Stimulated activated naive CD8-positive, alpha-beta T cell treated with anti-CD3 and anti-CD28 coated beads, Interleukin-15, amount 100 ng/mL, for 72 hours (primary cell): ENCODE results near the gene C10orf143.

ENCODE experiments used
- ATAC-seq: fragments of 150-1000 bp; cut with Tn5 transposase; 2 replicates; pipeline ENCODE4 v1.10.0; 2021; ENCODE audit warnings: mild to moderate bottlenecking, moderate library complexity
- DNase-seq, 2 donors: peaks; one replicate each; pipeline ENCODE4 v3.0.0; 2021 to 2022
- H3K27ac Mint-ChIP-seq, 2 donors: one replicate each; pipeline ENCODE4 v1.8.0; 2022; ENCODE audit warnings: mild to moderate bottlenecking in 2 of 2, mixed read lengths in 2 of 2, moderate library complexity in 2 of 2
- H3K27me3 Mint-ChIP-seq: one replicate; pipeline ENCODE4 v1.8.0; 2022; ENCODE audit warnings: mixed read lengths
- H3K4me1 Mint-ChIP-seq: one replicate; pipeline ENCODE4 v1.8.0; 2022; ENCODE audit warnings: mild to moderate bottlenecking, mixed read lengths
- H3K4me3 Mint-ChIP-seq, 2 donors: one replicate each; pipeline ENCODE4 v1.8.0; 2022; ENCODE audit warnings: mild to moderate bottlenecking in 2 of 2, mixed read lengths in 2 of 2, moderate library complexity in 1 of 2
- H3K9me3 Mint-ChIP-seq, 2 donors: one replicate each; pipeline ENCODE4 v1.8.0; 2022; ENCODE audit warnings: mixed read lengths in 2 of 2

Gene C10orf143

GRCh38 chr10:130049244-130049643 is 61.4 kb downstream of the C10orf143 start:
- no peak for DNase-seq
- ATAC-seq = no peak
- H3K4me1 Mint-ChIP-seq = no peaks in the 10 kb centered on the region
- no peak overlapping the region for H3K27ac Mint-ChIP-seq
- H3K9me3 Mint-ChIP-seq = peaks cover 0 to 9% of the 10 kb centered on the region in 2 donors
- peaks cover 3% of the 10 kb centered on the region for H3K27me3 Mint-ChIP-seq
- H3K4me3 Mint-ChIP-seq = no peak overlapping the region

- Mint-ChIP-seq H3K27ac (no peak overlapping the region), H3K4me3 (no peak overlapping the region), H3K4me1 (no peaks in the 10 kb centered on the region), H3K9me3 (no peaks in the 10 kb centered on the region), H3K27me3 (peaks cover 14% of the 10 kb centered on the region)
- no peak for ATAC-seq
- no peak for DNase-seq
Observed at GRCh38 chr10:130048081-130048480, 62.5 kb downstream of the C10orf143 start.

GRCh38 chr10:130047336-130047735 is 63.3 kb downstream of the C10orf143 start:
- Mint-ChIP-seq H3K4me3 (no peak overlapping the region), H3K4me1 (no peaks in the 10 kb centered on the region), H3K27me3 (peaks cover 22% of the 10 kb centered on the region), H3K27ac (no peak overlapping the region), H3K9me3 (no peaks in the 10 kb centered on the region)
- DNase-seq (no peak), ATAC-seq (no peak)

- Mint-ChIP-seq H3K27me3 (peaks cover 24% of the 10 kb centered on the region), H3K4me1 (no peaks in the 10 kb centered on the region), H3K9me3 (no peaks in the 10 kb centered on the region), H3K4me3 (no peak overlapping the region), H3K27ac (no peak overlapping the region)
- no peak for DNase-seq
- no peak for ATAC-seq
Observed at GRCh38 chr10:130046591-130046990, 64.0 kb downstream of the C10orf143 start.

- no peaks in the 10 kb centered on the region for H3K9me3 Mint-ChIP-seq
- ATAC-seq = peak; percentile 66
Observed at GRCh38 chr10:130045801-130046321, 64.8 kb downstream of the C10orf143 start.

GRCh38 chr10:130045091-130045652 is 65.5 kb downstream of the C10orf143 start:
- Mint-ChIP-seq H3K27me3 (peaks cover 24% of the 10 kb centered on the region), H3K4me1 (no peaks in the 10 kb centered on the region)
- no peak for ATAC-seq

More at GRCh38 chr10:130045801-130046321, 64.8 kb downstream of the C10orf143 start:
- H3K4me1 Mint-ChIP-seq = no peaks in the 10 kb centered on the region
- no peak overlapping the region for H3K4me3 Mint-ChIP-seq
- H3K27ac Mint-ChIP-seq = no peak overlapping the region
- no peak for DNase-seq
- H3K27me3 Mint-ChIP-seq = peaks cover 24% of the 10 kb centered on the region

GRCh38 chr10:130044067-130045061 is 66.3 kb downstream of the C10orf143 start:
- no peak overlapping the region for H3K4me3 Mint-ChIP-seq
- peaks cover 24% of the 10 kb centered on the region for H3K27me3 Mint-ChIP-seq
- no peaks in the 10 kb centered on the region for H3K9me3 Mint-ChIP-seq
- no peaks in the 10 kb centered on the region for H3K4me1 Mint-ChIP-seq
- DNase-seq (no peak), ATAC-seq (no peak)
- no peak overlapping the region for H3K27ac Mint-ChIP-seq

More at GRCh38 chr10:130045091-130045652, 65.5 kb downstream of the C10orf143 start:
- no peak for DNase-seq
- Mint-ChIP-seq H3K27ac (no peak overlapping the region), H3K4me3 (no peak overlapping the region), H3K9me3 (no peaks in the 10 kb centered on the region)

GRCh38 chr10:130043491-130043890 is 67.1 kb downstream of the C10orf143 start:
- H3K4me3 Mint-ChIP-seq = no peak overlapping the region
- DNase-seq (no peak), ATAC-seq (no peak)
- H3K4me1 Mint-ChIP-seq = no peaks in the 10 kb centered on the region
- H3K27ac Mint-ChIP-seq = peak overlapping the region in 1 of 2 donors; percentile 30
- H3K27me3 Mint-ChIP-seq = peaks cover 24% of the 10 kb centered on the region
- H3K9me3 Mint-ChIP-seq = no peaks in the 10 kb centered on the region

GRCh38 chr10:130042381-130042780 is 68.2 kb downstream of the C10orf143 start:
- DNase-seq (no peak), ATAC-seq (no peak)
- H3K27me3 Mint-ChIP-seq = peaks cover 26% of the 10 kb centered on the region
- H3K27ac Mint-ChIP-seq = no peak overlapping the region
- H3K4me1 Mint-ChIP-seq = no peaks in the 10 kb centered on the region
- no peaks in the 10 kb centered on the region for H3K9me3 Mint-ChIP-seq
- H3K4me3 Mint-ChIP-seq = no peak overlapping the region

GRCh38 chr10:130041451-130042371 is 68.9 kb downstream of the C10orf143 start:
- Mint-ChIP-seq H3K27me3 (peaks cover 33% of the 10 kb centered on the region), H3K4me3 (no peak overlapping the region), H3K27ac (no peak overlapping the region), H3K4me1 (no peaks in the 10 kb centered on the region), H3K9me3 (no peaks in the 10 kb centered on the region)
- DNase-seq = no peak
- ATAC-seq = no peak

- H3K4me1 Mint-ChIP-seq = no peaks in the 10 kb centered on the region
- peaks cover 34% of the 10 kb centered on the region for H3K27me3 Mint-ChIP-seq
- H3K4me3 Mint-ChIP-seq = no peak overlapping the region
- no peak overlapping the region for H3K27ac Mint-ChIP-seq
- no peak for ATAC-seq
- H3K9me3 Mint-ChIP-seq = no peaks in the 10 kb centered on the region
- no peak for DNase-seq
Observed at GRCh38 chr10:130040817-130041330, 69.8 kb downstream of the C10orf143 start.

GRCh38 chr10:130040351-130040750 is 70.3 kb downstream of the C10orf143 start:
- no peaks in the 10 kb centered on the region for H3K9me3 Mint-ChIP-seq
- no peak overlapping the region for H3K27ac Mint-ChIP-seq
- H3K27me3 Mint-ChIP-seq = peaks cover 34% of the 10 kb centered on the region
- no peaks in the 10 kb centered on the region for H3K4me1 Mint-ChIP-seq
- H3K4me3 Mint-ChIP-seq = no peak overlapping the region
- no peak for ATAC-seq
- no peak for DNase-seq

GRCh38 chr10:130039141-130039540 is 71.5 kb downstream of the C10orf143 start:
- ATAC-seq = no peak
- Mint-ChIP-seq H3K4me3 (no peak overlapping the region), H3K27ac (no peak overlapping the region), H3K4me1 (no peaks in the 10 kb centered on the region), H3K9me3 (no peaks in the 10 kb centered on the region), H3K27me3 (peaks cover 37% of the 10 kb centered on the region)
- no peak for DNase-seq

- Mint-ChIP-seq H3K27ac (no peak overlapping the region), H3K27me3 (peaks cover 37% of the 10 kb centered on the region), H3K4me1 (no peaks in the 10 kb centered on the region), H3K4me3 (no peak overlapping the region), H3K9me3 (no peaks in the 10 kb centered on the region)
- DNase-seq (no peak), ATAC-seq (no peak)
Observed at GRCh38 chr10:130038611-130039109, 72.0 kb downstream of the C10orf143 start.
